ENCODE measurements around the gene PCDHGA11.

The PCDHGA11 gene

GRCh38 chr5:141437221-141437620, 16.4 kb downstream of the PCDHGA11 start:
- Histone ChIP-seq H3F3A (ENCODE audit: insufficient read depth) (no peaks in the 10 kb centered on the region), H3K4me2 (ENCODE audit: low read depth, low read length, poor library complexity, severe bottlenecking) (no peak overlapping the region), H3K79me2 (ENCODE audit: insufficient read depth, low read length) (no peaks in the 10 kb centered on the region), H3K4me3 (ENCODE audit: insufficient read depth, low read length, poor library complexity, severe bottlenecking) (no peak overlapping the region), H3K27me3 (ENCODE audit: low read length) (no peaks in the 10 kb centered on the region), H3K9ac (ENCODE audit: low read length) (no peak overlapping the region), H3K9me3 (ENCODE audit: insufficient read depth, low read length) (no peaks in the 10 kb centered on the region), H3K27ac (ENCODE audit: low read depth, low read length) (no peak overlapping the region), H3K36me3 (ENCODE audit: low read length) (no peaks in the 10 kb centered on the region), H4K20me1 (ENCODE audit: low read depth, low read length) (no peaks in the 10 kb centered on the region), H2AFZ (ENCODE audit: low read depth, low read length, severe bottlenecking) (no peak overlapping the region), H3K9me2 (replicated peaks; ENCODE audit: insufficient read depth, low read length) (no peaks in the 10 kb centered on the region)
- no peak for TF ChIP-seq EZH2phosphoT487 (conservative IDR thresholded peaks at IDR 0.05; ENCODE audit: low read length)
- no peak for TF ChIP-seq CTCF (IDR thresholded peaks at IDR 0.05; ENCODE audit: insufficient read depth, low read length, poor library complexity, severe bottlenecking)

- H3K4me2 ChIP-seq (ENCODE audit: low read depth, low read length, poor library complexity, severe bottlenecking) = no peak overlapping the region
- TF ChIP-seq EZH2phosphoT487 (conservative IDR thresholded peaks at IDR 0.05; ENCODE audit: low read length) = no peak
- no peak for TF ChIP-seq CTCF (IDR thresholded peaks at IDR 0.05; ENCODE audit: insufficient read depth, low read length, poor library complexity, severe bottlenecking)
Measured at GRCh38 chr5:141439411-141440141, 18.7 kb downstream of the PCDHGA11 start.

GRCh38 chr5:141440341-141440740, 19.5 kb downstream of the PCDHGA11 start:
- Histone ChIP-seq H3K27me3 (ENCODE audit: low read length) (no peaks in the 10 kb centered on the region), H2AFZ (ENCODE audit: low read depth, low read length, severe bottlenecking) (no peak overlapping the region), H3K27ac (ENCODE audit: low read depth, low read length) (no peak overlapping the region), H3F3A (ENCODE audit: insufficient read depth) (no peaks in the 10 kb centered on the region), H3K4me2 (ENCODE audit: low read depth, low read length, poor library complexity, severe bottlenecking) (no peak overlapping the region), H3K36me3 (ENCODE audit: low read length) (no peaks in the 10 kb centered on the region), H3K4me3 (ENCODE audit: insufficient read depth, low read length, poor library complexity, severe bottlenecking) (no peak overlapping the region), H3K9me2 (replicated peaks; ENCODE audit: insufficient read depth, low read length) (no peaks in the 10 kb centered on the region), H3K9me3 (ENCODE audit: insufficient read depth, low read length) (no peaks in the 10 kb centered on the region), H3K9ac (ENCODE audit: low read length) (no peak overlapping the region), H4K20me1 (ENCODE audit: low read depth, low read length) (no peaks in the 10 kb centered on the region), H3K79me2 (ENCODE audit: insufficient read depth, low read length) (no peaks in the 10 kb centered on the region)
- TF ChIP-seq CTCF (IDR thresholded peaks at IDR 0.05; ENCODE audit: insufficient read depth, low read length, poor library complexity, severe bottlenecking) (no peak), EZH2phosphoT487 (conservative IDR thresholded peaks at IDR 0.05; ENCODE audit: low read length) (no peak)

More at GRCh38 chr5:141439411-141440141, 18.7 kb downstream of the PCDHGA11 start:
- H3K27me3 ChIP-seq (ENCODE audit: low read length) = no peaks in the 10 kb centered on the region
- no peaks in the 10 kb centered on the region for H3K9me3 ChIP-seq (ENCODE audit: insufficient read depth, low read length)
- no peaks in the 10 kb centered on the region for H3K36me3 ChIP-seq (ENCODE audit: low read length)
- no peaks in the 10 kb centered on the region for H3K9me2 ChIP-seq (replicated peaks; ENCODE audit: insufficient read depth, low read length)
- H4K20me1 ChIP-seq (ENCODE audit: low read depth, low read length) = no peaks in the 10 kb centered on the region
- H2AFZ ChIP-seq (ENCODE audit: low read depth, low read length, severe bottlenecking) = no peak overlapping the region
- no peak overlapping the region for H3K4me3 ChIP-seq (ENCODE audit: insufficient read depth, low read length, poor library complexity, severe bottlenecking)
- H3K9ac ChIP-seq (ENCODE audit: low read length) = no peak overlapping the region
- no peaks in the 10 kb centered on the region for H3F3A ChIP-seq (ENCODE audit: insufficient read depth)
- no peaks in the 10 kb centered on the region for H3K79me2 ChIP-seq (ENCODE audit: insufficient read depth, low read length)
- no peak overlapping the region for H3K27ac ChIP-seq (ENCODE audit: low read depth, low read length)
